Spleen (tissue), 7 donors: Measurements from ENCODE around the gene RGS19.

Source experiments
- CTCF ChIP-seq, 11 experiments: fragments of 200-600 bp in 7 of 11; fragments of 450-650 bp in 4 of 11; sonication (generic) in 4 of 11; IDR thresholded peaks in 8 of 11; conservative IDR thresholded peaks in 3 of 11; 1 replicate in 7 of 11; 2 replicates in 4 of 11; pipeline versions ENCODE4 v1.4.0 to v1.8.0; 2016 to 2021; ENCODE audit warnings: antibody characterized with exemption in 11 of 11, inconsistent platforms in 4 of 11, mild to moderate bottlenecking in 1 of 11
- POLR2A ChIP-seq, 3 donors: fragments of 450-650 bp; IDR thresholded peaks; one replicate each; pipeline ENCODE4 v1.5.1; 2017; ENCODE audit warnings: antibody characterized with exemption in 3 of 3, mild to moderate bottlenecking in 1 of 3
- POLR2AphosphoS5 ChIP-seq, 3 donors: sonication (generic); formaldehyde crosslinking; IDR thresholded peaks; one replicate each; pipeline ENCODE4 v1.5.1; 2017; ENCODE audit warnings: antibody characterized with exemption in 3 of 3
- donor health status: DM: no; HTN: no; CAD: no; lungs with moderate emphysema.
- donor health status: DM: no; HTN: no; CAD: no.
- donor health status: DM: no; HTN: no; CAD: no.

GRCh38 chr20:64086801-64087200 is 7.5 kb upstream of the RGS19 start:
- no peak for TF ChIP-seq CTCF (IDR thresholded peaks at IDR 0.05 in 8 of 11, conservative IDR thresholded peaks at IDR 0.05 in 3 of 11)
- TF ChIP-seq POLR2A (IDR thresholded peaks at IDR 0.05) = no peak
- no peak for TF ChIP-seq POLR2AphosphoS5 (IDR thresholded peaks at IDR 0.05)
